K562 (cell line): Measurements from ENCODE around the gene RBM18. TPM values are rescaled to one million over a fixed set of nuclear protein-coding genes. Genes with fewer than 3 reads are reported as not detected.

Experiments used
- ATAC-seq: fragments of 200-7000 bp; cut with Tn5 transposase; 3 replicates; pipeline ENCODE4 v1.9.1; 2020; ENCODE audit warnings: moderate library complexity
- BruUV-seq: library from RNA; stranded (reverse); fragments of 400-500 nt; replicated peaks from 2 replicates; lab custom pipeline; 2021; lab: Mats Ljungman, UMichigan
- CTCF ChIA-PET: fragments of 300-600 bp; formaldehyde crosslinking; extraction: SDS; loops from one replicate; lab custom pipeline; 2021; ENCODE audit warnings: low intra/inter-chr PET ratio; lab: Yijun Ruan, JAX
- POLR2A ChIA-PET: fragments of 300-600, 350-650 bp; sonication (Branson Sonifier 250); formaldehyde crosslinking; extraction: SDS; loops from one replicate; lab custom pipeline; 2021; ENCODE audit warnings: antibody characterized with exemption, inconsistent platforms; lab: Yijun Ruan, JAX
- DNase-seq, 4 experiments: peaks; one replicate each; pipeline versions ENCODE4 v3.0.0 to v3.0.0-alpha.2; 2011 to 2018; ENCODE audit warnings: low spot score in 3 of 4, mixed read lengths in 3 of 4; ENCODE audit errors: extremely low read depth in 1 of 4
- FAIRE-seq: peaks from 2 replicates; lab custom pipeline; 2011; peaks lifted over from hg19 to GRCh38; lab: Jason Lieb, UNC
- H2AFZ ChIP-seq: 2 replicates; pipeline ENCODE4 v1.6.0; 2011; ENCODE audit warnings: low read depth, low read length, control low read depth, inconsistent platforms
- H3K27ac ChIP-seq: fragments of 200-600 bp; 3 replicates; pipeline ENCODE4 v1.8.0; 2011; ENCODE audit warnings: low read depth, mild to moderate bottlenecking, control low read depth, inconsistent platforms, low read length, moderate library complexity, mixed read lengths; ENCODE audit errors: extremely low read depth
- H3K27me3 ChIP-seq, 2 experiments: fragments of 300-600 bp in 1 of 2; 2 replicates in 1 of 2; 3 replicates in 1 of 2; pipeline versions ENCODE4 v1.6.0 to v1.8.0; 2011; ENCODE audit warnings: inconsistent platforms in 2 of 2, low read length in 2 of 2, mild to moderate bottlenecking in 1 of 2, mixed read lengths in 1 of 2, moderate library complexity in 1 of 2; ENCODE audit not compliant: control insufficient read depth in 2 of 2, insufficient read depth in 2 of 2
- H3K36me3 ChIP-seq: fragments of 300-600 bp; 3 replicates; pipeline ENCODE4 v1.8.0; 2011; ENCODE audit warnings: mild to moderate bottlenecking, low read length, inconsistent platforms; ENCODE audit not compliant: control insufficient read depth, insufficient read depth
- H3K4me1 ChIP-seq, 2 experiments: fragments of 200-600 bp in 1 of 2; replicated peaks in 1 of 2; 2 replicates in 1 of 2; 3 replicates in 1 of 2; pipeline versions ENCODE4 v1.5.1 to v1.8.0; 2011; ENCODE audit warnings: inconsistent platforms in 2 of 2, low read length in 2 of 2, mild to moderate bottlenecking in 1 of 2, mixed read lengths in 1 of 2, moderate library complexity in 1 of 2; ENCODE audit not compliant: control insufficient read depth in 2 of 2, insufficient read depth in 2 of 2
- H3K4me2 ChIP-seq: 2 replicates; pipeline ENCODE4 v1.6.1; 2011; ENCODE audit warnings: low read length, control low read depth, inconsistent platforms, mixed read lengths; ENCODE audit not compliant: insufficient read depth
- H3K4me3 ChIP-seq: fragments of 200-600 bp; sonication (generic), shearing (Covaris generic); 2 replicates; pipeline ENCODE4 v1.5.1; 2016; ENCODE audit warnings: control low read depth, inconsistent platforms
- H3K79me2 ChIP-seq: fragments of 200-600 bp; 3 replicates; pipeline ENCODE4 v1.8.0; 2011; ENCODE audit warnings: low read length, inconsistent platforms; ENCODE audit not compliant: control insufficient read depth, insufficient read depth
- H3K9ac ChIP-seq, 2 experiments: 2 replicates each; pipeline versions ENCODE4 v1.6.0 to v1.6.1; 2011; ENCODE audit warnings: low read depth in 2 of 2, low read length in 2 of 2, control low read depth in 1 of 2, inconsistent platforms in 1 of 2, mild to moderate bottlenecking in 1 of 2, mixed read lengths in 1 of 2; ENCODE audit not compliant: insufficient read depth in 1 of 2
- H3K9me1 ChIP-seq: one replicate; pipeline ENCODE4 v1.6.0; 2011; ENCODE audit warnings: inconsistent platforms, mild to moderate bottlenecking, low read length, moderate library complexity; ENCODE audit not compliant: control insufficient read depth, insufficient read depth
- H3K9me3 ChIP-seq: replicated peaks from 2 replicates; pipeline ENCODE4 v1.5.1; 2011; ENCODE audit warnings: low read depth, low read length, inconsistent platforms; ENCODE audit not compliant: control insufficient read depth, insufficient read depth
- H4K20me1 ChIP-seq: replicated peaks from 2 replicates; pipeline ENCODE4 v1.6.1; 2011; ENCODE audit warnings: low read length, inconsistent platforms, mixed read lengths; ENCODE audit not compliant: control insufficient read depth, insufficient read depth
- ARHGAP35 ChIP-seq: fragments of 450-650 bp; IDR thresholded peaks from 2 replicates; pipeline ENCODE4 v1.6.1; 2018; ENCODE audit not compliant: partially characterized antibody
- NFATC3 ChIP-seq: fragments of 450-650 bp; IDR thresholded peaks from 2 replicates; pipeline ENCODE4 v1.6.1; 2017; ENCODE audit warnings: mild to moderate bottlenecking
- PTTG1 ChIP-seq: fragments of 450-650 bp; IDR thresholded peaks from 2 replicates; pipeline ENCODE4 v1.6.1; 2016; ENCODE audit warnings: low read depth, mild to moderate bottlenecking, missing genetic modification characterization, missing compliant biosample characterization
- WGBS: fragments of 100-300 bp; shearing (Covaris generic); methylation state at CpG from one replicate; pipeline ENCODE4 v1.1.6; 2016; ENCODE audit warnings: low coverage, mixed read lengths; ENCODE audit not compliant: insufficient coverage; ENCODE audit errors: missing lambda C conversion rate; 5-methylcytosine and 5-hydroxymethylcytosine counted together
- in situ Hi-C: fragments of 300-500 bp; cut with MboI; formaldehyde crosslinking; loops from 4 replicates; pipeline ENCODE4 v1.15.0; 2018; ENCODE audit warnings: inconsistent platforms, mixed read lengths
- intact Hi-C: fragments of 100-400 bp; cut with micrococcal nuclease; formaldehyde crosslinking; loops from 2 replicates; pipeline ENCODE4 v1.14.2; 2022
- polyA plus RNA-seq, 8 experiments: library from polyadenylated mRNA; depleted of rRNA in 4 of 8; stranded (reverse) in 5 of 8; unstranded in 3 of 8; fragments of >200 nt; fragmentation: Nextera tagmentation in 2 of 8; fragmentation: Illumina TruSeq in 1 of 8; extraction: Ambion mirVana in 2 of 8; extraction: Trizol in 1 of 8; gene quantifications; 2 replicates each; pipeline versions ENCODE4 v1.2.1 to v1.2.3, GENCODE V29; 2011 to 2014; ENCODE audit warnings: inconsistent platforms in 1 of 8, missing spikeins in 1 of 8
- total RNA-seq, 7 experiments: library from RNA; depleted of rRNA in 6 of 7; stranded (reverse); fragments of >200 nt in 6 of 7; fragmentation: Illumina TruSeq in 2 of 7; extraction: Trizol in 2 of 7; gene quantifications; 2 replicates each; pipeline versions ENCODE4 v1.2.1 to v1.2.3, GENCODE V29; 2011 to 2021; ENCODE audit warnings: low replicate concordance in 1 of 7
- TF ChIP-seq, protein P1 (sequence below): fragments of 250-450 bp; sonication (Bioruptor Pico); IDR thresholded peaks from 2 replicates; pipeline ENCODE4 v1.4.0; 2020; ENCODE audit warnings: mild to moderate bottlenecking, moderate library complexity

RBM18 gene
- total and polyA plus RNA-seq, 9 of the 15 experiments (the other 6 are each of a cell fraction or from before 2014, with no cell fraction given) = 7.9 to 86.3 (median 34.0) TPM

- Histone ChIP-seq H3K4me1 (no peaks in the 10 kb centered on the region), H3K9me1 (no peaks in the 10 kb centered on the region), H2AFZ (no peak overlapping the region), H3K9me3 (no peaks in the 10 kb centered on the region), H3K4me2 (no peak overlapping the region), H3K9ac (no peak overlapping the region), H3K27ac (no peak overlapping the region), H3K36me3 (peaks cover 92% of the 10 kb centered on the region), H3K4me3 (no peak overlapping the region), H3K79me2 (no peaks in the 10 kb centered on the region), H4K20me1 (no peaks in the 10 kb centered on the region), H3K27me3 (no peaks in the 10 kb centered on the region)
- BruUV-seq = no TSS peak
- TF ChIP-seq, protein P1, sequence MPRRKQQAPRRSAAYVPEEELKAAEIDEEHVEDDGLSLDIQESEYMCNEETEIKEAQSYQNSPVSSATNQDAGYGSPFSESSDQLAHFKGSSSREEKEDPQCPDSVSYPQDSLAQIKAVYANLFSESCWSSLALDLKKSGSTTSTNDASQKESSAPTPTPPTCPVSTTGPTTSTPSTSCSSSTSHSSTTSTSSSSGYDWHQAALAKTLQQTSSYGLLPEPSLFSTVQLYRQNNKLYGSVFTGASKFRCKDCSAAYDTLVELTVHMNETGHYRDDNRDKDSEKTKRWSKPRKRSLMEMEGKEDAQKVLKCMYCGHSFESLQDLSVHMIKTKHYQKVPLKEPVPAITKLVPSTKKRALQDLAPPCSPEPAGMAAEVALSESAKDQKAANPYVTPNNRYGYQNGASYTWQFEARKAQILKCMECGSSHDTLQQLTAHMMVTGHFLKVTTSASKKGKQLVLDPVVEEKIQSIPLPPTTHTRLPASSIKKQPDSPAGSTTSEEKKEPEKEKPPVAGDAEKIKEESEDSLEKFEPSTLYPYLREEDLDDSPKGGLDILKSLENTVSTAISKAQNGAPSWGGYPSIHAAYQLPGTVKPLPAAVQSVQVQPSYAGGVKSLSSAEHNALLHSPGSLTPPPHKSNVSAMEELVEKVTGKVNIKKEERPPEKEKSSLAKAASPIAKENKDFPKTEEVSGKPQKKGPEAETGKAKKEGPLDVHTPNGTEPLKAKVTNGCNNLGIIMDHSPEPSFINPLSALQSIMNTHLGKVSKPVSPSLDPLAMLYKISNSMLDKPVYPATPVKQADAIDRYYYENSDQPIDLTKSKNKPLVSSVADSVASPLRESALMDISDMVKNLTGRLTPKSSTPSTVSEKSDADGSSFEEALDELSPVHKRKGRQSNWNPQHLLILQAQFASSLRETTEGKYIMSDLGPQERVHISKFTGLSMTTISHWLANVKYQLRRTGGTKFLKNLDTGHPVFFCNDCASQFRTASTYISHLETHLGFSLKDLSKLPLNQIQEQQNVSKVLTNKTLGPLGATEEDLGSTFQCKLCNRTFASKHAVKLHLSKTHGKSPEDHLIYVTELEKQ (CRISPR knock-in tag) = no peak
- TF ChIP-seq NFATC3 (no peak), ARHGAP35 (no peak), PTTG1 (tag) (no peak)
- DNase-seq (no peak), FAIRE-seq (no peak), ATAC-seq (no peak)
- CTCF ChIA-PET = no interaction called here
- POLR2A ChIA-PET = interaction anchor here (3.5 kb wide), 1 partner anchor 11 kb away, joined by 17 read pairs; no protein-coding TSS in a partner anchor
- in situ Hi-C loops (no loop called here), intact Hi-C loops (no loop called here)
- WGBS = 89% methylated on average over 3 of the region's 3 CpGs
These were observed 20.3 kb downstream of the RBM18 start for GRCh38 chr9:122244349-122244748.
